ENCODE results near the gene DOCK3.

DOCK3 gene

GRCh38 chr3:51388286-51389029, 713.7 kb downstream of the DOCK3 start:
- DNase-seq = no peak
- no peak overlapping the region for H3K9ac ChIP-seq (ENCODE audit: low read length)
- TF ChIP-seq EZH2phosphoT487 (IDR thresholded peaks at IDR 0.05; ENCODE audit: low read length) = no peak
- peak; percentile 33 for TF ChIP-seq CTCF (IDR thresholded peaks at IDR 0.05; ENCODE audit: low read length)
- no peaks in the 10 kb centered on the region for H3K9me2 ChIP-seq (replicated peaks; ENCODE audit: insufficient read depth, low read length)
- peaks cover 43% of the 10 kb centered on the region for H3F3A ChIP-seq (ENCODE audit: insufficient read depth, low read length)
- H3K4me3 ChIP-seq (ENCODE audit: low read length) = no peak overlapping the region
- peaks cover 48% of the 10 kb centered on the region for H3K4me1 ChIP-seq (ENCODE audit: low read length)
- H3K27me3 ChIP-seq (replicated peaks; ENCODE audit: insufficient read depth, low read length) = no peaks in the 10 kb centered on the region
- H3K4me2 ChIP-seq (ENCODE audit: low read depth, low read length) = no peak overlapping the region
- H3K79me2 ChIP-seq (ENCODE audit: low read length) = peaks cover 74% of the 10 kb centered on the region
- H4K20me1 ChIP-seq (ENCODE audit: insufficient read depth, low read length) = 0 out of 2 replicates have a peak, but pooled peaks cover 4% of the 10 kb centered on the region
- H3K9me3 ChIP-seq (replicated peaks; ENCODE audit: insufficient read depth, low read length) = no peaks in the 10 kb centered on the region
- H3K36me3 ChIP-seq (replicated peaks; ENCODE audit: insufficient read depth, low read length) = peaks cover 8% of the 10 kb centered on the region
- H2AFZ ChIP-seq (ENCODE audit: low read length) = no peak overlapping the region
- no peak overlapping the region for H3K27ac ChIP-seq (ENCODE audit: low read length)

GRCh38 chr3:51389423-51390183, 714.9 kb downstream of the DOCK3 start:
- peak; percentile 52 for DNase-seq
- no peak for TF ChIP-seq EZH2 (optimal IDR thresholded peaks at IDR 0.05; ENCODE audit: low read depth, low read length)
- TF ChIP-seq CTCF (IDR thresholded peaks at IDR 0.05; ENCODE audit: low read length) = peak; percentile 85
- TF ChIP-seq EZH2phosphoT487 (IDR thresholded peaks at IDR 0.05; ENCODE audit: low read length) = no peak
- Histone ChIP-seq H3K27ac (ENCODE audit: low read length) (peak overlapping the region; percentile 44; the same call in 1 of the 2 replicates), H3K9me2 (replicated peaks; ENCODE audit: insufficient read depth, low read length) (no peaks in the 10 kb centered on the region), H3K9me3 (replicated peaks; ENCODE audit: insufficient read depth, low read length) (no peaks in the 10 kb centered on the region), H3K27me3 (replicated peaks; ENCODE audit: insufficient read depth, low read length) (no peaks in the 10 kb centered on the region), H3F3A (ENCODE audit: insufficient read depth, low read length) (peaks cover 43% of the 10 kb centered on the region), H3K79me2 (ENCODE audit: low read length) (peaks cover 74% of the 10 kb centered on the region), H3K4me2 (ENCODE audit: low read depth, low read length) (peak overlapping the region; percentile 87; the same call in 1 of the 2 replicates), H3K4me3 (ENCODE audit: low read length) (peak overlapping the region; percentile 50), H3K4me1 (ENCODE audit: low read length) (peaks cover 44% of the 10 kb centered on the region), H2AFZ (ENCODE audit: low read length) (no peak overlapping the region), H4K20me1 (ENCODE audit: insufficient read depth, low read length) (0 out of 2 replicates have a peak, but pooled peaks cover 8% of the 10 kb centered on the region), H3K9ac (ENCODE audit: low read length) (no peak overlapping the region), H3K36me3 (replicated peaks; ENCODE audit: insufficient read depth, low read length) (peaks cover 9% of the 10 kb centered on the region)

- Histone ChIP-seq H3K79me2 (ENCODE audit: low read length) (peaks cover 77% of the 10 kb centered on the region), H3K9me2 (replicated peaks; ENCODE audit: insufficient read depth, low read length) (no peaks in the 10 kb centered on the region), H3K27me3 (replicated peaks; ENCODE audit: insufficient read depth, low read length) (no peaks in the 10 kb centered on the region), H3K4me3 (ENCODE audit: low read length) (peak overlapping the region; percentile 50), H3K27ac (ENCODE audit: low read length) (peak overlapping the region; percentile 44; the same call in 1 of the 2 replicates), H4K20me1 (ENCODE audit: insufficient read depth, low read length) (0 out of 2 replicates have a peak, but pooled peaks cover 8% of the 10 kb centered on the region), H3F3A (ENCODE audit: insufficient read depth, low read length) (peaks cover 47% of the 10 kb centered on the region), H3K9me3 (replicated peaks; ENCODE audit: insufficient read depth, low read length) (no peaks in the 10 kb centered on the region), H2AFZ (ENCODE audit: low read length) (peak overlapping the region; percentile 40), H3K4me2 (ENCODE audit: low read depth, low read length) (peak overlapping the region; percentile 87), H3K36me3 (replicated peaks; ENCODE audit: insufficient read depth, low read length) (peaks cover 9% of the 10 kb centered on the region), H3K4me1 (ENCODE audit: low read length) (peaks cover 44% of the 10 kb centered on the region), H3K9ac (ENCODE audit: low read length) (peak overlapping the region; percentile 29; the same call in 1 of the 2 replicates)
- TF ChIP-seq CTCF (IDR thresholded peaks at IDR 0.05; ENCODE audit: low read length) (no peak), EZH2 (optimal IDR thresholded peaks at IDR 0.05; ENCODE audit: low read depth, low read length) (no peak), EZH2phosphoT487 (IDR thresholded peaks at IDR 0.05; ENCODE audit: low read length) (no peak)
- DNase-seq = no peak
Observed at GRCh38 chr3:51390246-51391074, 715.7 kb downstream of the DOCK3 start.
